ENCODE results near the gene PCDHGA8. TPM values are rescaled to one million over a fixed set of nuclear protein-coding genes. Genes with fewer than 3 reads are reported as not detected.

The PCDHGA8 gene
- total RNA-seq, 6 donors from 2014 or later, result 0.66 to 8.4 (median 1.6) TPM

- H3K27me3 ChIP-seq, result no peaks in the 10 kb centered on the region
- H3K4me3 ChIP-seq, result no peak overlapping the region
- no peak overlapping the region for H3K27ac ChIP-seq
- TF ChIP-seq POLR2A (IDR thresholded peaks at IDR 0.05) (no peak), CTCF (IDR thresholded peaks at IDR 0.05) (no peak), POLR2AphosphoS5 (IDR thresholded peaks at IDR 0.05) (no peak), EP300 (IDR thresholded peaks at IDR 0.05) (no peak)
- H3K9me3 ChIP-seq, result peaks cover 14 to 63% (median 40%) of the 10 kb centered on the region in 4 donors
- no peaks in the 10 kb centered on the region for H3K4me1 ChIP-seq
- no peaks in the 10 kb centered on the region for H3K36me3 ChIP-seq
- 70 to 74% methylated on average over 10 of the region's 10 CpGs for WGBS, 2 donors
- ATAC-seq (ENCODE audit: low FRiP score in 2 of 2) (no peak), DNase-seq (no peak)
These were observed 47.1 kb downstream of the PCDHGA8 start for GRCh38 chr5:141439411-141440141.

GRCh38 chr5:141440341-141440740 is 47.9 kb downstream of the PCDHGA8 start:
- TF ChIP-seq POLR2A (IDR thresholded peaks at IDR 0.05) (no peak), EP300 (IDR thresholded peaks at IDR 0.05) (no peak), POLR2AphosphoS5 (IDR thresholded peaks at IDR 0.05) (no peak), CTCF (IDR thresholded peaks at IDR 0.05) (no peak)
- Histone ChIP-seq H3K4me1 (no peaks in the 10 kb centered on the region), H3K9me3 (peaks cover 14 to 70% (median 39%) of the 10 kb centered on the region in 4 donors), H3K36me3 (no peaks in the 10 kb centered on the region), H3K27me3 (no peaks in the 10 kb centered on the region), H3K4me3 (no peak overlapping the region), H3K27ac (no peak overlapping the region)
- whole genome bisulfite sequencing, 2 donors, result 94 to 97% methylated on average over 9 of the region's 9 CpGs
- no peak for DNase-seq
- no peak for ATAC-seq (ENCODE audit: low FRiP score in 2 of 2)

GRCh38 chr5:141441571-141442170 is 49.2 kb downstream of the PCDHGA8 start:
- WGBS, 2 donors, result 58 to 67% methylated on average over 11 to 49 of the region's 50 CpGs
- Histone ChIP-seq H3K4me3 (no peak overlapping the region), H3K27me3 (no peaks in the 10 kb centered on the region), H3K36me3 (no peaks in the 10 kb centered on the region), H3K4me1 (no peaks in the 10 kb centered on the region), H3K27ac (no peak overlapping the region), H3K9me3 (peaks cover 4 to 64% (median 37%) of the 10 kb centered on the region in 4 donors)
- no peak for ATAC-seq (ENCODE audit: low FRiP score in 2 of 2)
- TF ChIP-seq EP300 (IDR thresholded peaks at IDR 0.05) (no peak), POLR2AphosphoS5 (IDR thresholded peaks at IDR 0.05) (no peak), CTCF (IDR thresholded peaks at IDR 0.05) (no peak), POLR2A (IDR thresholded peaks at IDR 0.05) (no peak)
- DNase-seq, result peak in 1 of 2 donors; percentile 71

Other genes starting within 250 kb of the PCDHGA8 start
- 1 to 10 TPM in 1 of 6 donors, under 1 TPM in 4, not detected in 1; 0.46 to 1.0 (median 0.77) TPM for gene PCDHB6, start 242.6 kb upstream of the PCDHGA8 start, total RNA-seq
- gene PCDHB7, start 220.0 kb upstream of the PCDHGA8 start, total RNA-seq, result 1 to 10 TPM in 5 of 6 donors, under 1 TPM in 1; 0.30 to 2.9 (median 1.8) TPM
- gene PCDHB8, start 214.8 kb upstream of the PCDHGA8 start, total RNA-seq, result 1 to 10 TPM in 1 of 6 donors, under 1 TPM in 3, not detected in 2; 0.83 to 2.1 (median 0.96) TPM
- gene PCDHB16, start 210.2 kb upstream of the PCDHGA8 start, total RNA-seq, result 1 to 10 TPM; 1.6 to 4.9 (median 2.1) TPM
- gene PCDHB9, start 205.5 kb upstream of the PCDHGA8 start, total RNA-seq, result 1 to 10 TPM in 4 of 6 donors, under 1 TPM in 2; 0.63 to 3.1 (median 1.2) TPM
- gene PCDHB10, start 200.3 kb upstream of the PCDHGA8 start, total RNA-seq, result 1 to 10 TPM; 1.0 to 2.2 (median 1.6) TPM
- 1 to 10 TPM in 5 of 6 donors, under 1 TPM in 1; 0.78 to 3.4 (median 1.5) TPM for gene PCDHB11, start 193.0 kb upstream of the PCDHGA8 start, total RNA-seq
- 1 to 10 TPM in 4 of 6 donors, under 1 TPM in 2; 0.39 to 6.3 (median 1.8) TPM for gene PCDHB12, start 183.9 kb upstream of the PCDHGA8 start, total RNA-seq
- 1 to 10 TPM; 1.2 to 3.1 (median 2.1) TPM for gene PCDHB13, start 178.7 kb upstream of the PCDHGA8 start, total RNA-seq
- gene PCDHB14, start 169.3 kb upstream of the PCDHGA8 start, total RNA-seq, result 1 to 10 TPM; 1.3 to 5.2 (median 2.7) TPM
- 1 to 10 TPM; 1.4 to 4.2 (median 2.6) TPM for gene PCDHB15, start 147.2 kb upstream of the PCDHGA8 start, total RNA-seq
- 1 to 10 TPM in 1 of 6 donors, under 1 TPM in 3, not detected in 2; 0.40 to 1.2 (median 0.55) TPM for gene SLC25A2, start 88.6 kb upstream of the PCDHGA8 start, total RNA-seq
- 10 to 100 TPM; 35.6 to 74.5 (median 39.8) TPM for gene TAF7, start 71.8 kb upstream of the PCDHGA8 start, total RNA-seq
- under 1 TPM in 4 of 6 donors, not detected in 2; 0.15 to 0.51 (median 0.24) TPM for gene PCDHGA1, start 62.1 kb upstream of the PCDHGA8 start, total RNA-seq
- gene PCDHGA2, start 53.9 kb upstream of the PCDHGA8 start, total RNA-seq, result 1 to 10 TPM; 1.6 to 4.3 (median 2.7) TPM
- gene PCDHGA3, start 48.8 kb upstream of the PCDHGA8 start, total RNA-seq, result 1 to 10 TPM in 4 of 6 donors, under 1 TPM in 2; 0.80 to 2.1 (median 1.7) TPM
- gene PCDHGB1, start 42.5 kb upstream of the PCDHGA8 start, total RNA-seq, result 1 to 10 TPM in 4 of 6 donors, under 1 TPM in 2; 0.76 to 6.3 (median 1.3) TPM
- gene PCDHGA4, start 37.6 kb upstream of the PCDHGA8 start, total RNA-seq, result 1 to 10 TPM; 1.7 to 9.4 (median 2.8) TPM
- 10 to 100 TPM in 1 of 6 donors, 1 to 10 TPM in 5; 1.7 to 12.6 (median 2.7) TPM for gene PCDHGB2, start 32.6 kb upstream of the PCDHGA8 start, total RNA-seq
- 1 to 10 TPM in 5 of 6 donors, under 1 TPM in 1; 0.97 to 7.3 (median 2.0) TPM for gene PCDHGA5, start 28.5 kb upstream of the PCDHGA8 start, total RNA-seq
- 1 to 10 TPM; 1.2 to 6.3 (median 2.3) TPM for gene PCDHGB3, start 22.4 kb upstream of the PCDHGA8 start, total RNA-seq
- 1 to 10 TPM; 1.7 to 7.3 (median 3.6) TPM for gene PCDHGA6, start 18.7 kb upstream of the PCDHGA8 start, total RNA-seq
- 10 to 100 TPM in 1 of 6 donors, 1 to 10 TPM in 5; 1.2 to 13.6 (median 2.7) TPM for gene PCDHGA7, start 9.9 kb upstream of the PCDHGA8 start, total RNA-seq
- gene PCDHGB4, start 4.9 kb upstream of the PCDHGA8 start, total RNA-seq, result 1 to 10 TPM; 2.4 to 6.5 (median 2.9) TPM
- 10 to 100 TPM in 1 of 6 donors, 1 to 10 TPM in 5; 6.2 to 11.8 (median 8.3) TPM for gene PCDHGB5, start 5.3 kb downstream of the PCDHGA8 start, total RNA-seq
- 1 to 10 TPM; 2.4 to 8.4 (median 4.5) TPM for gene PCDHGA9, start 10.1 kb downstream of the PCDHGA8 start, total RNA-seq
- gene PCDHGB6, start 15.4 kb downstream of the PCDHGA8 start, total RNA-seq, result 1 to 10 TPM; 3.2 to 7.4 (median 6.3) TPM
- gene PCDHGA10, start 20.4 kb downstream of the PCDHGA8 start, total RNA-seq, result 10 to 100 TPM in 1 of 6 donors, 1 to 10 TPM in 5; 3.0 to 19.9 (median 4.3) TPM
- 10 to 100 TPM in 4 of 6 donors, 1 to 10 TPM in 2; 7.0 to 22.5 (median 12.7) TPM for gene PCDHGB7, start 25.0 kb downstream of the PCDHGA8 start, total RNA-seq
- 10 to 100 TPM in 1 of 6 donors, 1 to 10 TPM in 5; 2.0 to 16.8 (median 2.3) TPM for gene PCDHGA11, start 28.4 kb downstream of the PCDHGA8 start, total RNA-seq
- 10 to 100 TPM in 1 of 6 donors, 1 to 10 TPM in 5; 4.3 to 19.9 (median 5.7) TPM for gene PCDHGA12, start 37.9 kb downstream of the PCDHGA8 start, total RNA-seq
- 100 to 1,000 TPM in 1 of 6 donors, 10 to 100 TPM in 5; 26.4 to 116 (median 50.1) TPM for gene PCDHGC3, start 83.3 kb downstream of the PCDHGA8 start, total RNA-seq
- 10 to 100 TPM in 1 of 6 donors, 1 to 10 TPM in 4, under 1 TPM in 1; 0.69 to 24.7 (median 1.8) TPM for gene PCDHGC4, start 92.4 kb downstream of the PCDHGA8 start, total RNA-seq
- gene PCDHGC5, start 96.4 kb downstream of the PCDHGA8 start, total RNA-seq, result 10 to 100 TPM in 1 of 6 donors, 1 to 10 TPM in 3, under 1 TPM in 2; 0.61 to 11.5 (median 1.4) TPM
- 100 to 1,000 TPM in 5 of 6 donors, 10 to 100 TPM in 1; 96.4 to 175 (median 133) TPM for gene DIAPH1, start 226.4 kb downstream of the PCDHGA8 start, total RNA-seq
- gene HDAC3, start 244.2 kb downstream of the PCDHGA8 start, total RNA-seq, result 10 to 100 TPM; 37.2 to 76.5 (median 47.6) TPM
- 1 to 10 TPM; 2.6 to 9.4 (median 6.5) TPM for gene RELL2, start 244.4 kb downstream of the PCDHGA8 start, total RNA-seq

All from upper lobe of left lung (tissue), 6 donors.